Transverse colon (tissue), 4 donors: Measurements from ENCODE around the gene CHST13. TPM values are rescaled to one million over a fixed set of nuclear protein-coding genes. Genes with fewer than 3 reads are reported as not detected.

ENCODE experiments used
- DNase-seq: peaks from one replicate; pipeline ENCODE4 v3.0.0-alpha.2; 2019
- H3K27ac ChIP-seq, 4 donors: fragments of 200-600 bp; sonication (generic); 2 replicates each; pipeline ENCODE4 v1.5.1; 2016 to 2018; ENCODE audit warnings: inconsistent platforms in 4 of 4
- H3K27me3 ChIP-seq: fragments of 200-600 bp; sonication (generic); 2 replicates; pipeline ENCODE4 v1.5.1; 2017; ENCODE audit warnings: inconsistent platforms
- H3K36me3 ChIP-seq, 4 donors: fragments of 200-600 bp; sonication (generic); 2 replicates each; pipeline ENCODE4 v1.5.1; 2017 to 2019; ENCODE audit warnings: inconsistent platforms in 4 of 4
- H3K4me1 ChIP-seq, 4 donors: fragments of 200-600 bp; sonication (generic); 2 replicates each; pipeline ENCODE4 v1.5.1; 2017 to 2020; ENCODE audit warnings: inconsistent platforms in 4 of 4
- H3K4me3 ChIP-seq, 4 donors: fragments of 200-600 bp; sonication (generic); 1 replicate in 1 of 4; 2 replicates in 3 of 4; pipeline versions ENCODE4 v1.5.1 to v1.6.1; 2017 to 2019; ENCODE audit warnings: inconsistent platforms in 4 of 4
- H3K9me3 ChIP-seq, 2 donors: fragments of 200-600 bp; sonication (generic); 2 replicates each; pipeline ENCODE4 v1.5.1; 2017 to 2019; ENCODE audit warnings: inconsistent platforms in 2 of 2
- CTCF ChIP-seq, 5 experiments: fragments of 200-600 bp in 3 of 5; fragments of 450-650 bp in 2 of 5; sonication (generic) in 3 of 5; IDR thresholded peaks; 1 replicate in 2 of 5; 2 replicates in 3 of 5; pipeline ENCODE4 v1.5.1; 2016 to 2017; ENCODE audit warnings: antibody characterized with exemption in 5 of 5, inconsistent platforms in 3 of 5, mild to moderate bottlenecking in 2 of 5, moderate library complexity in 1 of 5
- EP300 ChIP-seq: sonication (generic); formaldehyde crosslinking; IDR thresholded peaks from one replicate; pipeline ENCODE4 v1.6.1; 2017; ENCODE audit warnings: antibody characterized with exemption, low read depth
- POLR2A ChIP-seq: fragments of 450-650 bp; IDR thresholded peaks from one replicate; pipeline ENCODE4 v1.6.1; 2016; ENCODE audit warnings: antibody characterized with exemption, mild to moderate bottlenecking, moderate library complexity
- POLR2AphosphoS5 ChIP-seq, 3 donors: sonication (generic); formaldehyde crosslinking; IDR thresholded peaks; one replicate each; pipeline ENCODE4 v1.6.1; 2016; ENCODE audit warnings: antibody characterized with exemption in 3 of 3
- WGBS, 2 donors: methylation state at CpG; one replicate each; pipeline ENCODE4 v1.1.5; 2018; ENCODE audit warnings: low coverage in 1 of 2; 5-methylcytosine and 5-hydroxymethylcytosine counted together
- in situ Hi-C, 4 donors: fragments of 200-750 bp; cut with MboI; loops; one replicate each; pipeline versions ENCODE4 v1.15.0 to v1.15.1; 2017; ENCODE audit warnings: low sequenced_read_pairs in 3 of 4, low pct_ligation_motif_present in 1 of 4, low pct_unique_long_range_greater_than_20kb in 1 of 4
- intact Hi-C: fragments of 100-400 bp; cut with DNase I; formaldehyde crosslinking; loops from one replicate; pipeline ENCODE4 v1.15.1; 2023; ENCODE audit warnings: low total_unique reads
- total RNA-seq, 4 donors: library from RNA; depleted of rRNA; stranded (reverse); fragments of >200 nt; gene quantifications; one replicate each; pipeline ENCODE4 v1.1.0, GENCODE V29; 2016

CHST13 gene
- total RNA-seq, 4 donors from 2014 or later = 2.0 to 6.4 (median 4.9) TPM; not detected in 1

GRCh38 chr3:126494204-126494969, 29.6 kb upstream of the CHST13 start:
- no peak for TF ChIP-seq POLR2AphosphoS5 (IDR thresholded peaks at IDR 0.05)
- no peak for TF ChIP-seq CTCF (IDR thresholded peaks at IDR 0.05)
- TF ChIP-seq EP300 = no peak
- no peak for TF ChIP-seq POLR2A
- Histone ChIP-seq H3K27me3 (no peaks in the 10 kb centered on the region), H3K36me3 (no peaks in the 10 kb centered on the region), H3K9me3 (no peaks in the 10 kb centered on the region), H3K4me1 (no peaks in the 10 kb centered on the region), H3K27ac (no peak overlapping the region), H3K4me3 (no peak overlapping the region)
- in situ Hi-C loops (no loop called here), intact Hi-C loops (no loop called here)
- DNase-seq = no peak
- 50 to 80% methylated on average over 2 to 12 of the region's 12 CpGs for WGBS, 2 donors

- no peaks in the 10 kb centered on the region for H3K36me3 ChIP-seq
- in situ Hi-C loops = no loop called here
- no peaks in the 10 kb centered on the region for H3K9me3 ChIP-seq
- H3K27me3 ChIP-seq = no peaks in the 10 kb centered on the region
- DNase-seq = no peak
- no peak overlapping the region for H3K27ac ChIP-seq
- TF ChIP-seq EP300 = no peak
- no peak for TF ChIP-seq CTCF (IDR thresholded peaks at IDR 0.05)
- TF ChIP-seq POLR2A = no peak
- TF ChIP-seq POLR2AphosphoS5 (IDR thresholded peaks at IDR 0.05) = no peak
- no peak overlapping the region for H3K4me3 ChIP-seq
- intact Hi-C loops = no loop called here
- 83 to 88% methylated on average over 3 to 6 of the region's 6 CpGs for WGBS, 2 donors
- no peaks in the 10 kb centered on the region for H3K4me1 ChIP-seq
Observed at GRCh38 chr3:126494970-126495230, 29.1 kb upstream of the CHST13 start.

- in situ Hi-C loops (no loop called here), intact Hi-C loops (no loop called here)
- 96% methylated on average over 3 of the region's 8 CpGs; no CpG with 5 or more reads in 1 of the 2 donors for WGBS, 2 donors
- Histone ChIP-seq H3K4me3 (no peak overlapping the region), H3K36me3 (no peaks in the 10 kb centered on the region), H3K9me3 (no peaks in the 10 kb centered on the region), H3K27me3 (no peaks in the 10 kb centered on the region), H3K4me1 (no peaks in the 10 kb centered on the region), H3K27ac (no peak overlapping the region)
- no peak for DNase-seq
- TF ChIP-seq CTCF (IDR thresholded peaks at IDR 0.05) = no peak
- no peak for TF ChIP-seq POLR2AphosphoS5 (IDR thresholded peaks at IDR 0.05)
- no peak for TF ChIP-seq POLR2A
- TF ChIP-seq EP300 = no peak
Observed at GRCh38 chr3:126495786-126496185, 28.2 kb upstream of the CHST13 start.

GRCh38 chr3:126496894-126497850, 26.8 kb upstream of the CHST13 start:
- H3K4me1 ChIP-seq = no peaks in the 10 kb centered on the region
- H3K9me3 ChIP-seq = no peaks in the 10 kb centered on the region
- H3K27me3 ChIP-seq = no peaks in the 10 kb centered on the region
- no peaks in the 10 kb centered on the region for H3K36me3 ChIP-seq
- in situ Hi-C loops (no loop called here), intact Hi-C loops (no loop called here)
- no peak overlapping the region for H3K27ac ChIP-seq
- no peak for TF ChIP-seq POLR2AphosphoS5 (IDR thresholded peaks at IDR 0.05)
- TF ChIP-seq POLR2A = no peak
- no peak for TF ChIP-seq EP300
- no peak for TF ChIP-seq CTCF (IDR thresholded peaks at IDR 0.05)
- WGBS, 2 donors = 66 to 68% methylated on average over 7 to 20 of the region's 21 CpGs
- H3K4me3 ChIP-seq = no peak overlapping the region
- no peak for DNase-seq
